K562 (cell line): ENCODE measurements around the gene NPNT. TPM values are rescaled to one million over a fixed set of nuclear protein-coding genes. Genes with fewer than 3 reads are reported as not detected.

Source experiments
- ATAC-seq: fragments of 200-7000 bp; cut with Tn5 transposase; 3 replicates; pipeline ENCODE4 v1.9.1; 2020; ENCODE audit warnings: moderate library complexity
- BruUV-seq: library from RNA; stranded (reverse); fragments of 400-500 nt; replicated peaks from 2 replicates; lab custom pipeline; 2021; lab: Mats Ljungman, UMichigan
- CTCF ChIA-PET: fragments of 300-600 bp; formaldehyde crosslinking; extraction: SDS; loops from one replicate; lab custom pipeline; 2021; ENCODE audit warnings: low intra/inter-chr PET ratio; lab: Yijun Ruan, JAX
- POLR2A ChIA-PET: fragments of 300-600, 350-650 bp; sonication (Branson Sonifier 250); formaldehyde crosslinking; extraction: SDS; loops from one replicate; lab custom pipeline; 2021; ENCODE audit warnings: antibody characterized with exemption, inconsistent platforms; lab: Yijun Ruan, JAX
- DNase-seq, 4 experiments: peaks; one replicate each; pipeline versions ENCODE4 v3.0.0 to v3.0.0-alpha.2; 2011 to 2018; ENCODE audit warnings: low spot score in 3 of 4, mixed read lengths in 3 of 4; ENCODE audit errors: extremely low read depth in 1 of 4
- FAIRE-seq: peaks from 2 replicates; lab custom pipeline; 2011; peaks lifted over from hg19 to GRCh38; lab: Jason Lieb, UNC
- H2AFZ ChIP-seq: 2 replicates; pipeline ENCODE4 v1.6.0; 2011; ENCODE audit warnings: low read depth, low read length, control low read depth, inconsistent platforms
- H3K27ac ChIP-seq: fragments of 200-600 bp; 3 replicates; pipeline ENCODE4 v1.8.0; 2011; ENCODE audit warnings: low read depth, mild to moderate bottlenecking, control low read depth, inconsistent platforms, low read length, moderate library complexity, mixed read lengths; ENCODE audit errors: extremely low read depth
- H3K27me3 ChIP-seq, 2 experiments: fragments of 300-600 bp in 1 of 2; 2 replicates in 1 of 2; 3 replicates in 1 of 2; pipeline versions ENCODE4 v1.6.0 to v1.8.0; 2011; ENCODE audit warnings: inconsistent platforms in 2 of 2, low read length in 2 of 2, mild to moderate bottlenecking in 1 of 2, mixed read lengths in 1 of 2, moderate library complexity in 1 of 2; ENCODE audit not compliant: control insufficient read depth in 2 of 2, insufficient read depth in 2 of 2
- H3K36me3 ChIP-seq: fragments of 300-600 bp; 3 replicates; pipeline ENCODE4 v1.8.0; 2011; ENCODE audit warnings: mild to moderate bottlenecking, low read length, inconsistent platforms; ENCODE audit not compliant: control insufficient read depth, insufficient read depth
- H3K4me1 ChIP-seq, 2 experiments: fragments of 200-600 bp in 1 of 2; replicated peaks in 1 of 2; 2 replicates in 1 of 2; 3 replicates in 1 of 2; pipeline versions ENCODE4 v1.5.1 to v1.8.0; 2011; ENCODE audit warnings: inconsistent platforms in 2 of 2, low read length in 2 of 2, mild to moderate bottlenecking in 1 of 2, mixed read lengths in 1 of 2, moderate library complexity in 1 of 2; ENCODE audit not compliant: control insufficient read depth in 2 of 2, insufficient read depth in 2 of 2
- H3K4me2 ChIP-seq: 2 replicates; pipeline ENCODE4 v1.6.1; 2011; ENCODE audit warnings: low read length, control low read depth, inconsistent platforms, mixed read lengths; ENCODE audit not compliant: insufficient read depth
- H3K4me3 ChIP-seq: fragments of 200-600 bp; sonication (generic), shearing (Covaris generic); 2 replicates; pipeline ENCODE4 v1.5.1; 2016; ENCODE audit warnings: control low read depth, inconsistent platforms
- H3K79me2 ChIP-seq: fragments of 200-600 bp; 3 replicates; pipeline ENCODE4 v1.8.0; 2011; ENCODE audit warnings: low read length, inconsistent platforms; ENCODE audit not compliant: control insufficient read depth, insufficient read depth
- H3K9ac ChIP-seq, 2 experiments: 2 replicates each; pipeline versions ENCODE4 v1.6.0 to v1.6.1; 2011; ENCODE audit warnings: low read depth in 2 of 2, low read length in 2 of 2, control low read depth in 1 of 2, inconsistent platforms in 1 of 2, mild to moderate bottlenecking in 1 of 2, mixed read lengths in 1 of 2; ENCODE audit not compliant: insufficient read depth in 1 of 2
- H3K9me1 ChIP-seq: one replicate; pipeline ENCODE4 v1.6.0; 2011; ENCODE audit warnings: inconsistent platforms, mild to moderate bottlenecking, low read length, moderate library complexity; ENCODE audit not compliant: control insufficient read depth, insufficient read depth
- H3K9me3 ChIP-seq: replicated peaks from 2 replicates; pipeline ENCODE4 v1.5.1; 2011; ENCODE audit warnings: low read depth, low read length, inconsistent platforms; ENCODE audit not compliant: control insufficient read depth, insufficient read depth
- H4K20me1 ChIP-seq: replicated peaks from 2 replicates; pipeline ENCODE4 v1.6.1; 2011; ENCODE audit warnings: low read length, inconsistent platforms, mixed read lengths; ENCODE audit not compliant: control insufficient read depth, insufficient read depth
- BACH1 ChIP-seq: fragments of 200-800 bp; sonication (Bioruptor generic); IDR thresholded peaks from 2 replicates; pipeline ENCODE4 v1.6.1; 2016; ENCODE audit warnings: missing genetic modification characterization, missing compliant biosample characterization
- BRF2 ChIP-seq: IDR thresholded peaks from 3 replicates; pipeline ENCODE4 v1.6.1; 2011; ENCODE audit warnings: borderline replicate concordance, mild to moderate bottlenecking; ENCODE audit not compliant: insufficient read length, insufficient read depth
- CBFA2T2 ChIP-seq: fragments of 450-650 bp; conservative IDR thresholded peaks from 2 replicates; pipeline ENCODE4 v1.6.1; 2017; ENCODE audit warnings: mild to moderate bottlenecking
- CC2D1A ChIP-seq: fragments of 450-650 bp; IDR thresholded peaks from 2 replicates; pipeline ENCODE4 v1.6.1; 2017; ENCODE audit warnings: mild to moderate bottlenecking
- CREB3 ChIP-seq: fragments of 450-650 bp; conservative IDR thresholded peaks from 2 replicates; pipeline ENCODE4 v1.6.1; 2016; ENCODE audit warnings: missing genetic modification characterization, low read depth, mild to moderate bottlenecking, missing compliant biosample characterization, moderate library complexity
- EGR1 ChIP-seq: fragments of 450-650 bp; conservative IDR thresholded peaks from 2 replicates; pipeline ENCODE4 v1.6.1; 2017; ENCODE audit warnings: mild to moderate bottlenecking
- ETV5 ChIP-seq: sonication (generic); formaldehyde crosslinking; IDR thresholded peaks from 2 replicates; pipeline ENCODE4 v1.4.0; 2020; ENCODE audit warnings: low read depth, mild to moderate bottlenecking, missing genetic modification reagents
- HIVEP1 ChIP-seq: fragments of 250-450 bp; sonication (Bioruptor Pico); IDR thresholded peaks from 2 replicates; pipeline ENCODE4 v1.4.0; 2020; ENCODE audit warnings: mild to moderate bottlenecking
- KDM4B ChIP-seq, 2 experiments: fragments of 450-650 bp in 1 of 2; sonication (generic) in 1 of 2; IDR thresholded peaks; 2 replicates each; pipeline ENCODE4 v1.6.1; 2016 to 2017; ENCODE audit warnings: borderline replicate concordance in 2 of 2, antibody characterized with exemption in 1 of 2, low read depth in 1 of 2, mild to moderate bottlenecking in 1 of 2
- NKRF ChIP-seq: fragments of 450-650 bp; IDR thresholded peaks from 2 replicates; pipeline ENCODE4 v1.6.1; 2016; ENCODE audit warnings: borderline replicate concordance
- POLR2AphosphoS5 ChIP-seq: IDR thresholded peaks from 2 replicates; pipeline ENCODE4 v1.6.1; 2011; ENCODE audit warnings: mild to moderate bottlenecking, low read depth, low read length, moderate library complexity; ENCODE audit not compliant: control insufficient read depth, insufficient read depth
- POLR3A ChIP-seq: IDR thresholded peaks from 2 replicates; pipeline ENCODE4 v1.6.1; 2011; ENCODE audit warnings: borderline replicate concordance, mild to moderate bottlenecking, moderate library complexity; ENCODE audit not compliant: insufficient read length, insufficient read depth; ENCODE audit errors: extremely low read depth
- PTTG1 ChIP-seq: fragments of 450-650 bp; IDR thresholded peaks from 2 replicates; pipeline ENCODE4 v1.6.1; 2016; ENCODE audit warnings: low read depth, mild to moderate bottlenecking, missing genetic modification characterization, missing compliant biosample characterization
- PURB ChIP-seq: sonication (generic); formaldehyde crosslinking; IDR thresholded peaks from 2 replicates; pipeline ENCODE4 v1.9.0; 2021; ENCODE audit warnings: low read depth, mild to moderate bottlenecking, missing genetic modification reagents
- RNF219 ChIP-seq: fragments of 250-450 bp; sonication (Bioruptor Pico); IDR thresholded peaks from 2 replicates; pipeline ENCODE4 v1.5.0; 2022; ENCODE audit warnings: mild to moderate bottlenecking
- SETDB1 ChIP-seq: IDR thresholded peaks from one replicate; pipeline ENCODE4 v1.6.1; 2012; ENCODE audit warnings: low read length, control low read depth, inconsistent platforms
- ZC3H11A ChIP-seq: IDR thresholded peaks from 2 replicates; pipeline ENCODE4 v1.6.1; 2012; ENCODE audit warnings: low read depth, low read length, improper control_type of control experiment
- ZNF444 ChIP-seq: fragments of 250-450 bp; sonication (Bioruptor Pico); IDR thresholded peaks from 2 replicates; pipeline ENCODE4 v1.4.0; 2020; ENCODE audit warnings: mild to moderate bottlenecking, moderate library complexity
- WGBS: fragments of 100-300 bp; shearing (Covaris generic); methylation state at CpG from one replicate; pipeline ENCODE4 v1.1.6; 2016; ENCODE audit warnings: low coverage, mixed read lengths; ENCODE audit not compliant: insufficient coverage; ENCODE audit errors: missing lambda C conversion rate; 5-methylcytosine and 5-hydroxymethylcytosine counted together
- in situ Hi-C: fragments of 300-500 bp; cut with MboI; formaldehyde crosslinking; loops from 4 replicates; pipeline ENCODE4 v1.15.0; 2018; ENCODE audit warnings: inconsistent platforms, mixed read lengths
- intact Hi-C: fragments of 100-400 bp; cut with micrococcal nuclease; formaldehyde crosslinking; loops from 2 replicates; pipeline ENCODE4 v1.14.2; 2022
- polyA plus RNA-seq, 8 experiments: library from polyadenylated mRNA; depleted of rRNA in 4 of 8; stranded (reverse) in 5 of 8; unstranded in 3 of 8; fragments of >200 nt; fragmentation: Nextera tagmentation in 2 of 8; fragmentation: Illumina TruSeq in 1 of 8; extraction: Ambion mirVana in 2 of 8; extraction: Trizol in 1 of 8; gene quantifications; 2 replicates each; pipeline versions ENCODE4 v1.2.1 to v1.2.3, GENCODE V29; 2011 to 2014; ENCODE audit warnings: inconsistent platforms in 1 of 8, missing spikeins in 1 of 8
- total RNA-seq, 7 experiments: library from RNA; depleted of rRNA in 6 of 7; stranded (reverse); fragments of >200 nt in 6 of 7; fragmentation: Illumina TruSeq in 2 of 7; extraction: Trizol in 2 of 7; gene quantifications; 2 replicates each; pipeline versions ENCODE4 v1.2.1 to v1.2.3, GENCODE V29; 2011 to 2021; ENCODE audit warnings: low replicate concordance in 1 of 7

The NPNT gene
- total and polyA plus RNA-seq, 9 of the 15 experiments (the other 6 are each of a cell fraction or from before 2014, with no cell fraction given) = 0.22 TPM; not detected in 8

- no peak for DNase-seq
- in situ Hi-C loops = no loop called here
- CTCF ChIA-PET = no interaction called here
- H3K79me2 ChIP-seq = no peaks in the 10 kb centered on the region
- POLR2A ChIA-PET = no interaction called here
- FAIRE-seq = no peak
- no peaks in the 10 kb centered on the region for H3K9me3 ChIP-seq
- BruUV-seq = no TSS peak
- intact Hi-C loops = no loop called here
- WGBS = 38% methylated on average over 1 of the region's 1 CpG
- no peaks in the 10 kb centered on the region for H4K20me1 ChIP-seq
- ATAC-seq = no peak
- H3K4me3 ChIP-seq = no peak overlapping the region
- H2AFZ ChIP-seq = no peak overlapping the region
- H3K36me3 ChIP-seq = no peaks in the 10 kb centered on the region
- H3K4me1 ChIP-seq = peaks cover 0 to 4% of the 10 kb centered on the region in 2 experiments; a peak in 3 of 5 replicates
- no peak overlapping the region for H3K27ac ChIP-seq
- H3K4me2 ChIP-seq = no peak overlapping the region
- no peaks in the 10 kb centered on the region for H3K27me3 ChIP-seq
- no peak overlapping the region for H3K9ac ChIP-seq
- H3K9me1 ChIP-seq = no peaks in the 10 kb centered on the region
- no peak for TF ChIP-seq BACH1 (tag)
- no peak for TF ChIP-seq SETDB1
- TF ChIP-seq PURB = no peak
- no peak for TF ChIP-seq CREB3
- TF ChIP-seq POLR2AphosphoS5 = no peak
- TF ChIP-seq POLR3A = no peak
- no peak for TF ChIP-seq NKRF
- no peak for TF ChIP-seq ETV5 (CRISPR knock-in tag)
- no peak for TF ChIP-seq CC2D1A
- no peak for TF ChIP-seq RNF219 (CRISPR knock-in tag)
- TF ChIP-seq KDM4B (IDR thresholded peaks at IDR 0.05; ENCODE audit: borderline replicate concordance in 2 of 2, low read depth in 1 of 2) = no peak
- TF ChIP-seq EGR1 = no peak
- no peak for TF ChIP-seq PTTG1 (tag)
- no peak for TF ChIP-seq ZC3H11A
- no peak for TF ChIP-seq BRF2
- no peak for TF ChIP-seq CBFA2T2
- no peak for TF ChIP-seq HIVEP1
- no peak for TF ChIP-seq ZNF444 (CRISPR knock-in tag)
These were observed 75.1 kb downstream of the NPNT start for GRCh38 chr4:105970371-105970770.
